GM21390 (cell line): ENCODE data around the gene PRPH2.

ENCODE experiments used
- ATAC-seq: cut with Tn5 transposase; IDR thresholded peaks from one replicate; pipeline ENCODE4 v1.9.1; 2021; ENCODE audit not compliant: unreplicated experiment

PRPH2 gene, protein sequence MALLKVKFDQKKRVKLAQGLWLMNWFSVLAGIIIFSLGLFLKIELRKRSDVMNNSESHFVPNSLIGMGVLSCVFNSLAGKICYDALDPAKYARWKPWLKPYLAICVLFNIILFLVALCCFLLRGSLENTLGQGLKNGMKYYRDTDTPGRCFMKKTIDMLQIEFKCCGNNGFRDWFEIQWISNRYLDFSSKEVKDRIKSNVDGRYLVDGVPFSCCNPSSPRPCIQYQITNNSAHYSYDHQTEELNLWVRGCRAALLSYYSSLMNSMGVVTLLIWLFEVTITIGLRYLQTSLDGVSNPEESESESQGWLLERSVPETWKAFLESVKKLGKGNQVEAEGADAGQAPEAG

DNA sequence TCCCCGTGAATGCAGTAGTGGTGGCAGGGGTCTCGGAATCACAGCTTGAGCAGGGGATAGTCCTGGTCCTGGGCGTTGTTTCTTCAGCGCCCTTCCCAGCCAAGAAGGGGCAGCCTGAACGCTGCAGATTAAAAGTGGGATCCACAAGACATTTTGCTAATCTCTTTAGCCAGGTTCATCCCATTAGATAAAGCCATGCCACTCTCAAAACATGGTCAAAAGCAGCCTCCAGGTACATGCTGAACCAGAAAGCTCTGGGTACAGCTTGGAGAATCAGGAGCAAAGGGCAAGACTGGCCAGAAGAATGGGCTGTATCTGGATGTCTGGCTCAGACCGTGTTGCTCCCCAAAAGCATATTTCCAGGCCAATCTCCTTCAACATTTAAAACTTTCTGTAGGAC is at the start of gene PRPH2:
PRPH2 (minus strand) TSS at position 101 of the 400 bp plus-strand sequence. CDS start 263 bp downstream, outside the sequence.
- ATAC-seq, result no peak

DNA sequence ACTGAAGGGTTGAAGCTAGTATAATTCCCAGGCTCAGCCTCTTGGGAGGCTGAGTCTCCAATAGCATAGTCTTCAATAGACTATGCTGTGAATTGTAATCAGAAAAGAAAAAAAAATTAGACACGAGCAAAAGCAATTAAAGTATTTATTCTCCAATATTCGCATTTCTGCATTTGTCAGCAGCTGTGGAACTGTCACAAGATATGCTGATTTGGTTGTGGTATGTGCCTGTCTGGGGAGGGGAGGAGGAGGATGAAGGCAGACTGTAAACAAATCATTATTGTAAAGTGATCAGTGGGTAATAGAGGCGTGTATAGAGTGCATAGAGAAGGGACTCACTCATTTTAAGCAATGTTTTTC is 49.3 kb upstream of the PRPH2 start:
- ATAC-seq, result no peak

DNA sequence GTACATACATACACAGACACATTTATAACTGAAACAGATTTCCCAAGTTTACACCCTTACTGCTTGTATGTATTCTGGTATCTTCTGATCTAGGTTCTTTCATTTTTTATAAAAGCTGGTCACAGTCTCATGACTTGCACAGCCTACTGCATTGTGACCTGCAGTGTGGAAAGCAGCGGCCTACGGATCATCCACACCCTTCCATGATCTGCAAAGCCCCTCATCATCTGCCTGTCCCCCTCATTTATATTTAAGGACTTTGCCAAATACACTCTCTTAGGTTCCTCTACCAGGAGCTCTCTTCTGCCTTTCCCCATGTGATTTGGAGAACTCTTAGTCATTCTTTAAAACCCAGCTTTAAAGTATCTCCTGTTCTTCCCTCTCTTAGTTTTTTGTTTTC is 47.4 kb upstream of the PRPH2 start:
- no peak for ATAC-seq

DNA sequence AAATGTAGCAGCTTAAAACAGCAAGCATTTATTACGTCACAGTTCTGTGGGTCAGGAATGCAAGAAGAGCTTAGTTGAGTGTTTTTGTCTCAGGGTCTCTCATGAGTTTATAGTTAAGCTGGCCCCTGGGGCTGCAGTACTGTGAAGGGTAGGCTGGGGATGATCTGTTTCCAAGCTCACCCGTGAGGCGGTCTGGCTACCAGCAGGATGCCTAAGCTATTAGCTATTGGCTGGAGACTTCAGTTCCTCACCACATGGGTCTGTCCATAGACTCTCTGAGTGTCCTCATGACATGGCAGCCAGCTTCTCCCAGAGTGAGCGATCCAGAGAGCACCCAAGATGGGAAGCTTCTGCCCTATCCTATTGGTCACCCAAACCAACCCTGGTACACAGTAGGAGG is 46.7 kb upstream of the PRPH2 start:
- no peak for ATAC-seq

DNA sequence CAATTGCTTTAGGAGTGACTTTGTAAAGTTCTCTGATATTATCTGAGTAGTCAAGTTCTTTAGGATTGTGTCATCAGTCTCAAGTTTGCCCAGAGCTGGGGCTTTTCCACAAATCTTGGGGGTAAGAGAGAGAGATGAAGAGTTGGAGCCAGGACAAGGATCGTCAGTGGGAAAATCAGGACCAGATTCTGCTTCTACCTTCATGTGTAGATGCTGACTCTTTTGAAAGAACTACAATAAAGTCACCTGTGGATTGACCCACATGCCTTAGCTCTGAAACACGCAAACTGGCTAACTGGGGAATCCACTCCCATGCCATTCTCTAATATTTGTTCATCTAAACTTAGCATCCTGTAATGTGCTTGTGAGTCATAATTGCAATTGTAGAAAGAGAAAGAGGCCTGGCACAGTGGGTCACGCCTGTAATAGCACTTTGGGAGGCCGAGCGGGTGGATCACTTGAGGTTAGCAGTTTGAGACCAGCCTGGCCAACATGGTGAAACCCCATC is 43.8 kb upstream of the PRPH2 start:
- ATAC-seq, result no peak

DNA sequence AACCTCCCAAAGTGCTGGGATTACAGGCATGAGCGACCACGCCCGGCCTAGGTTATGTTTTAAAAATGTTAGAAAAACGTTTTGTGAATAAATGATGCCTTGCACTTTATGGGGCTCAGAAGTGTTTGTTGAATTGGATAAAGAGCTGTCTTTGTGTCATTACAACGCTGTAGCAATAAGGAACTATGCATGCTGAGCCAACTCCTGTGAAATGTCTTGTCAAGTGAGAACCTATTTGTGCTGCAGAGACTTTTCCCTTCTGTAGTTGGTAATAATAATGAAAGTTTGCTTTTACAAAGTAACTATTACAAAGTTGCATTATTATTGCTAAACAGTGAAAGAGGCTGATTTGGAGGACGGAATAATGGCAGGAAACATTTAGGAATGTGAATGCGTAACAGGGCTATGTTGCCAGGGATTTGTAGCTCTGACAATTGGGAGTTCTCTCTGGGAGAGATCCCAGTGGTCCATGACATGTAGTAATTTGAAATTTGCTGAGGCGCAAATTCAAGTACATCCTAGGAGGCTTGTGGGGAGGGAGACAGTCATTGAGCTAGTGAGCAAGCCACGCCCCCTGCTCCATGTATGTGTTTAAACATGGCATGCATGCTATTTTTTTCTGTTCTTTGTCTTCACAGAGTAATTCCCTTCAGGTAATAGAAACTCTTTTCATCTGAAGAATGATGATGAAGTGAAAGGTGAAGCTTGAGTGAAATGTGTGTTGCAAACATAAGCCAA is 42.7 kb upstream of the PRPH2 start:
- ATAC-seq, result no peak

DNA sequence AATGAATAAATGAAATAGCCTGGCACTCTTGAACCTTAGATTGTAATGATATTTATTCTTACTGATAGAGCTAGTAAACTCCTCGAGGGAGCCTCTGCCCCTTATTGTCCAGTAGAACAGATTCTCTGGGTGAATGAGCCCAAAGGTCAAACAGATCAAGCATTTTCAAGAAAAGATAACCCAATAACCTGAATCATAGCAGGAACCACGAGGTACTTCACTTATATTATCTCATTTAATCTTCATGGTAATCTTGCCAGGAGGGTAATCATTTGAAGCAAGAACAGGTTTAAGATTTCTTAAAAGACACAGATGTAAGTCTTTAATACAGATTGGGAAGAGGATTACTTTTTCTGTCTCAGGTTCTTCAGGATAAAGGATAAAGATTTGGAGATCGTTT is 40.6 kb upstream of the PRPH2 start:
- ATAC-seq, result no peak

DNA sequence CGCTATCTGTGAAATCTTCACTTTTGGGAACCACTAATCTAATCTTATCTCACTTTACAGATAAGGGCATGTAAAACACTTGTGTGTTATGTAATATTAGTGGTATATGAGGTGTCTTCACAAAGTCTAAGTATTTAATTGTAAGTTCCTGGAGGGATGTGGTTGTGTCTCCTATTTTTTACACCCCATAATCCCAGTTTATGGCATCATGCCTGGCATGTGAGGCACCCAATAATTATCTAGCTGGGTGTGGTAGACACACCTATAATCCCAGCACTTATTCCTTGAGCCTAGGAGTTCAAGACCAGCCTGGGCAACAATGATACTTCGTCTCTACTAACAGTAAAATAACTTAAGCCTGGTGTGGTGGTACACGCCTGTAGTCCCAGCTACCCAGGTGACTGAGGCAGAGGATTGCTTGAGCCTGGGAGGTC is 40.0 kb upstream of the PRPH2 start:
- ATAC-seq, result no peak

DNA sequence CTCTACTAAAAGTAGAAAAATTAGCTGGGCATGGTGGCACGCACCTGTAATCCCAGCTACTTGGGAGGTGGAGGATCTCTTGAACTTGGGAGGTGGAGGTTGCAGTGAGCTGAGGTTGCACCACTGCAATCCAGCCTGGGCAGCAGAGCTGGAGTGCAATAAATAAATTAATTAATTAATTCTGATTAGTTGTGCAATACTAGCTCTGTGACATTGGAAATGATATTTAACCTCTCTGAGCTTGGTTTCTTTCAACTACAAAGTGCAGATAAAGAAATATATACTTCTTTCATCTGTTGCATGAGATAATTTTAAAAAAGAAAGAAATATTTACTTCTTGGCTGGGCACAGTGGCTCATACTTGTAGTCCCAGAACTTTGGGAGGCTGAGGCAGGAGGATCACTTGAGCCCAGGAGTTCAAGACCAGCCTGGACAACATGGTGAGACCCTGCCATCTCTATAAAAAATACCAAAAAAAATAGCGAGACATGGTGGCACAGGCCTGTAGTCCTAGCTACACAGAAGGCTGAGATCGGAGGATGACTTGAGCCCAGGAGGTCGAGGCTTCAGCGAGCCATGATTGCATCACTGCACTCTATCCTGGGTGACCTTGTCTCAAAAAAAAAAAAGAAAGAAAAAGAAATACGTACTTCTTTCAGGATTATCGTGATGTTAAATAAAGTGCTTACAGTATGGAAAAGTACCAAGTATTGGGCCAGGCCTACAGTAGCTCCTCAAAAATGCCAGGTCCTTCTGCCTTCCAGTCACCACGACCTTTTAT is 39.1 kb upstream of the PRPH2 start:
- ATAC-seq, result no peak

DNA sequence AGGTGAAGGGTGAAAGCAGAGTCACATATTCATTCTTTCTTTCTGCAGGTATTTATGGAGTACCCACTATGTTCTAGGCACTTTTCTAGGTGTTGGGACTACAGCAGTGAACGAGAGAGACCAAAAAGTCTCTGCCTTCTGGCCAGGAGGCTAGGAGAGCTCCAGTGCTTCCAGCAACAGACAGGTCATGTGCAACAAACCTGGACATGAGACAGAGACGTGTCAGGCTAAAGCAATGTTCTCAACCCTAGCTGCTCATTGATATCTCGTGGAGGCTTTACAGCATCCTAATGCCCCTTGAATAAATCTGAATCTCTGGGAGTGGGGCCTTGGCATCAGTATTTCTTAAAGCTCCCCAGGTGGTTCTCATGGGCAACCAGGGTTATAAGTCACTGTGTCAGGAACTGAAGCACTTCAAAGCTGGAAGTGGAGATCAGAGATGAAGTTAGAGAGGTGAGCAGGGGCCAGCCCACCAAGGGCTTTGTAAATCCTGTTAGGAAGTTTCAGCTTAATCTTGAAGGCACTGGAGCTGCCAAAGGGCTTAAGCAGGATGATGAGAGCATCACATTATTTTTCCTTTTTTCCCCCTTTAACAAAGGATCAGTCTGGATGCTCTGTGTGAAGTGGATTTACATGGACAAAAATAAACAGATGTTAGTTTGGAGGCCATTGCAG is 36.5 kb upstream of the PRPH2 start:
- ATAC-seq, result no peak

DNA sequence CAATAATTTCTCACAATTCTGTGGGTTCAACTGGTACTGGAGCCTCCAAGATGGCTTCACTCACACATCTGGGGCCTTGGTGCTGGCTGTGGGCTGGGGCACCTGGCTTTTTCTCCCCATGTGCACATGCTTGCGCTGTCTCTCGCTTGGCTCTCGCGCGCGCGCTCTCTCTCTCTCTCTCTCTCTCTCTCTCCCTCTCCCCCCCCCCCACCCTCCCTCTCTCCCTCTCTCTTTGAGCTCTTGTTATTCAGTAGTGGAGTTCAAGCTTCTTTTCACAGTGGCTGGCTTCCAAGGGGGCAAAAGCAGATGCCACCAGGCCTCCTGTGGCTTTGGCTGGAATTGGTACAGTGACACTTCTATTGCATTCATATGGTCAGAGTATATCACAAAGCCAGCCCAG is 34.3 kb upstream of the PRPH2 start:
- ATAC-seq, result no peak

DNA sequence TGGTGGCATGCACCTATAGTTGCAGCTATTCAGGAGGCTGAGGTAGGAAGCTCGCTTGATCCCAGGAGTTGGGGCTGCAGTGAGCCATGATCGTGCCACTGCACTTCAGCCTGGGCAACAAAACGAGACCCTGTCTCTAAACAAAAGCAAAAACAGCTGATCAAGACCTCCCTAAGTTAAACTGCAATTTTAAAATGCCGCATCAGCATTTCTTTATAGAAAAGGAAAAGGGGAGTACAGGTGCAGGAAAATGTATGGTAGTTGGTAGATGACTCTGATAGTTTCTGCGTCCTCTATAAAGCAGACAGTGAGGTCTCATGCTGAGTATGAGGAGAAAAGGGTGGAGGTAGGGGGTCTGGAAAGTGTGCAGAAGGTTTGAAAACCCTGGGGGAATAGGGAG is 32.4 kb upstream of the PRPH2 start:
- no peak for ATAC-seq

DNA sequence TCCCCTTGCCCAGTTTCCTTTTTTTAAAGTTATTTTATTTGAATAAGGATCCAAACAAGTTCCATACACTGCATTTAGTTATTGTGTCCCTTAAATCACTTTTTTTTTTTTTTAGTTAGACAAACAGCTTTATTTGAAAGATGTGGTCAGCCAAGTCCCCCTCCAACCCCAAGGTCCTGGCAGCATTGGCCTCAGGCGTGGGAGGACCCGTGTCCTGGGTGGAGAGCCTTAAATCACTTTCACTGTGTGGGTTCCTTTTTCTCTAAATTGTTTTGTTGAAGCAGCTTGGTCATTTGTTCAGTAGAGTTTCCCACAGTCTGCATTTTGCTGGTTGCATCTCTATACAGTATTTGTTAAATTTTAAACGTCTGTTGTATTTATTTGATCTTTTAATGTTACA is 28.7 kb upstream of the PRPH2 start:
- ATAC-seq, result no peak

DNA sequence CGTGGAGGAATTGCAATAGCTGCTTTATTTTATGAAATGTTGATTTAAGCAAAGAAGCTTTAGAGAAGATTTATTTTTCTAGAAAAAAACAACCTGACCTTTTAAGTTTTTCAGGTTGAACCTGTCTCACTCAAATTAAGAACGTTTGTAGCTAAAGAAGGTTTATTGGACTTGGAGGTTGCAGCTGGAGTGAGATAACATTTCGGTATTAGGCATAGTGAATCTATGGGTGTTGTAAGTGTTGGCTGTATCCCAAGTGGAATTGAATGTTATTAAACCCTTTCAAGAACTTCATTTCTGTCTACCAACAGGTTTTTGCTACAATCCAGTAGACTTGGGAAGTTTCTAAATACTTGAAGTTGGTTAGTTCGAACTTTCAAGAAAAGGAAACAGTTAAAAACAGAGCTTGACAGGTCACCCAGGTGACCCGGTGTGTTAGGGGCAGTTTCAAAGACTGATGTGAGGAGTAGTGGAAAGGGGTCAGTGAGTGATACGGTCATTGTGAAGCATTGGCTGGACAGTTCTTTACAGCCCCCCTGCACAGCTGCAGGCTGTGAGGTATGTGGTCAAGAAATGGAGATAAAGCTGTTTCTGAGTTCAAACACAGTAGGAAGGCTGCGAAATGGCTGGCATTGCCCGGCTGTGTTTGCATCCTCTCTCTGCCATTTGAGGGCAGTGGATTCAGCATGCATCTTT is 26.0 kb upstream of the PRPH2 start:
- ATAC-seq, result no peak

DNA sequence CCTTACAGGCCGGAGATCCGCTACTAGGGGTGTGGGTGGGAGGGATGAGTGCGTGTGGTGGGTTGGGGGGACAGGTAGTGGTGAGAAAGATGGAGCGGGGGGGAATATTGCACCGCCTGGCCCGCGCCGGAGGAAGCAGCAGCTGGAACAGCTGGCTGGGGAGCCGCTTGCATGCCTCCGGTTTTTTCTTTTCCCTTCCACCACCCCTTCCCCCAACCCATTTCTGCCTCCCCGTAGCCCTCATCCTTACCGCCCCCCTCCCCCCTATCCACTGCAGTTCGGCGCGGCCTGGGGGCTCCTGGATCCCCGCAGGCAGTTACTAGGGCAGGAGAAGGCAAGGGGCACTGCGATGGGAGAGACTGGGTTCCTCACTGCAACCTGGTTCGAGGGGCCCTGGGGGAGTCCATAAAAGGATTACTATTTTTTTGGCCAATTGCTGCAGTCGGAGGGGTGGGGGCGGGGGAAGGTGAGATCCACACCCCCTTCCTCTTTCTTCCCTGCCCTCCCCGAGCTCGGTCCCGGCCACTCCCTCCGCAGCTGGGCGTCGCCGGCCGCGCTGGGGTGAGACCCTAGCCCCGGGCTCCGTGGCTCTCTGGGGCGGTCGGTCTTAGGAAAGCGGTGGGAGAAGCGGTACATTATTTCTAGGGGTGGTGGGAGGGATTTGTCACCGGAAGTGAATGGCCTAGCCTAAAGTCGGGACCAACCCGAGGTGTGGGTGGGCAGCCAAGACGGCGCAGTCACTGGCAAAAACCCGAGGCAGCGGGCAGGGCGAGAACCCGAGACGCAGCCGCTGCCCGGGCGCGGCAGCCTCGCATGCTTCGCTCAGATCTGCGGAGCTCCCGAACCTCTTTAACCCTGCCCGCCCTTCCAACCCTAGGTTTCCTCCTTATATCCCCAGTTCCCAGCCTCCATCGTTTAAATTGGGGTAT is 24.3 kb upstream of the PRPH2 start:
- ATAC-seq, result peak; percentile 57

DNA sequence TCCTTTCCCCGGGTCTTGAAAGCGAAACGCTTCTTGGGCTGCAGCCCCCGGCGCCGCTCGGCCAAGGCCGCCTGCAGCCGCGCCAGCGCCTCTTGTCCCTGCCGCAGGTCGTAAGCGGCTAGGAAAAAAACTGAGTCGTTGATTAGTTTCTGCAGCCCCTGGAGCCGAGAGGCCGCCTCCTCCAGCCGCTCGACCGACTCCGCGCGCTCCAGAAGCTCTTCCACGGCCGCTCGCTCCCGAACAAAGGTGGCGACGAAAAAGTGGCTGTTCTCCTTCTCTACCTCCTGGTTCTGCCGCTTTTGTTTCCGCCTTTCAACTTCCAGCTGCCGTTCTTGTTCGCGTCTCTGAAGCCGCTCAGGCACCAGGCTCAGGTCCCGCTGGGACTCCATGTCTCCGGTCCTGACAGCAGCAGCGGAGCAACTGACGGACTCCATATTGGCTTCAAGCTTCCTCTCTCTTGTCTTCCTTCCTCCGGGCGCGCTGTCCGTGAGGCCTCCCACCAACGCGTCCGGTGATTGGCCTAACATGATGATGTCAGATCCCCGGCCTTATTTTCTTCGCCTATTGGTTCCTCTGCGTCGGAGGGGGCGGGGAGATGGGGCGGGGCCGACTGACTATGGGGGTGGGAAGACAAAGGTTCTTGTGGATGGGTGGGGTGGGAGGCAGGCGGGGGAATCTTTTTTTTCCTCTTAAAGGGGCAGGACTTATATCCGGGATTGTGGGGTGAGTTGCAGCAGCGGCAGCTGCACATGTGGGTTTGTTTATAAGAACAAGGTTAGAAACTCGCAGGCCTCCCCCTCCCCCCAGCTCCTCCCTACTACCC is 23.5 kb upstream of the PRPH2 start, which contains the start of gene TBCC:
TBCC (minus strand) TSS at position 464 of the 823 bp plus-strand sequence; CDS start at position 434, 30 bp downstream.
- peak; percentile 74 for ATAC-seq

DNA sequence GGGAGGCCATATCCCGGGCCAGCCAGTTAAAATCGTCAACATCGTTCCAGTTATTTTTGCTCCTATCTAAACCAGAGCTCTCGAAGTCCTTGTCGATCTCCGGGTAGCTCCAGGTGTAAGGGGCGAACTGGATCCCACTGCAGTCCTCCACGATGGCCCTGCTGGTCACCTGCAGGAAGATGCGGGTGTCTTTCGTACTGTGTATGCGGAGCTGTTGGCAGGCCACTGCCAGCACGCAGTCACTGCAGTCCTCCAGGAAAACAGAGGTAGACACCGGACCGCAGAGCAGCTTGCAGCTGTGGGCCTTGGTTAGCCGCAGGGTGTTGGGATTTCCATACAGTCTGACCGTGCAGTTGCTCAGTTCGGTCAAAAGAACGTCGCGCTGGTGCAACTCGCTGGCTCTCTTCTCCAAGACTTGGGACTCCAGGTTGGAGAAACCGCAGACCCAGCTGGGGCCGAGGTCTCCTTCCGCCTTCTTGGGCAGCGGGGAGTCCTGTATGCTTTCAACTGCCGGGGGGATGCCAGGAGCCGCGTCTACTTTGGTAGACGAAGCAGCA is 22.8 kb upstream of the PRPH2 start:
- ATAC-seq, result no peak

DNA sequence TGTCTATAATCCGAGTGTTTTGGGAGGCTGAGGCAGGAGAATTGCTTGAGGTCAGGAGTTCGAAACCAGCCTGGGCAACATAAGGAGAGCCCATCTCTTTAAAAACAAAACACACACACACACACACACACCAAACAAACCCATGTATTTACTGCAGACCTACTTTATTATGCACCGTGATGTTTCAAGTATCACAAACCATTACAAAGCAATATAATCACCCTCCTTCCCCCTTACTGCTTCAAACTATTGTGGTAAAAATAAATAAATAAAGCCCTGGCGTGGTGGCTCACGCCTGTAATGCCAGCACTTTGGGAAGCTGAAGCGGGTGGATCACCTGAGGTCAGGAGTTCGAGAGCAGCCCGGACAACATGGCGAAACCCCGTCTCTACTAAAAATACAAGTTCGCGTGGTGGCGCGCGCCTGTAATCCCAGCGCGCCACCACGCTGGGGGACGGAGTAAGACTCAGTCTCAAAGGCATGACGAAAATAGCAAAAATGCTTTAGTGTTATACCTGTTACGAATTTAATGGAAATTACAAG is 22.0 kb upstream of the PRPH2 start:
- ATAC-seq, result no peak
